Brain microvascular endothelial cell (primary cell): ENCODE measurements around the gene ZFYVE9.
"Not testable (repeated sequence)": the region's sequence is repeated elsewhere in the genome, so short reads cannot be mapped to it uniquely, and the experiment has no call there.

Experiments used
- DNase-seq: peaks from one replicate; pipeline ENCODE4 v3.0.0-alpha.2; 2020
- H3K27ac ChIP-seq: fragments of 250-450 bp; sonication (Bioruptor Pico); 2 replicates; pipeline ENCODE4 v1.5.1; 2020; ENCODE audit warnings: mild to moderate bottlenecking, moderate library complexity
- H3K27me3 ChIP-seq: fragments of 250-450 bp; sonication (Bioruptor Pico); replicated peaks from 2 replicates; pipeline ENCODE4 v1.5.1; 2020; ENCODE audit warnings: mild to moderate bottlenecking
- H3K36me3 ChIP-seq: fragments of 250-450 bp; sonication (Bioruptor Pico); replicated peaks from 2 replicates; pipeline ENCODE4 v1.5.1; 2020; ENCODE audit warnings: mild to moderate bottlenecking
- H3K4me3 ChIP-seq: 2 replicates; pipeline ENCODE4 v1.5.1; 2011; ENCODE audit warnings: low read depth, mild to moderate bottlenecking, control low read depth, low read length, moderate library complexity
- CTCF ChIP-seq: IDR thresholded peaks from 2 replicates; pipeline ENCODE4 v1.5.1; 2011; ENCODE audit warnings: low read depth, mild to moderate bottlenecking, moderate library complexity, low read length, control low read depth, inconsistent platforms; ENCODE audit errors: missing control alignments
- in situ Hi-C: cut with HindIII; loops from 2 replicates; pipeline ENCODE4 v1.10.0; 2017; ENCODE audit warnings: low sequenced_read_pairs, low pct_ligation_motif_present

The ZFYVE9 gene

DNA sequence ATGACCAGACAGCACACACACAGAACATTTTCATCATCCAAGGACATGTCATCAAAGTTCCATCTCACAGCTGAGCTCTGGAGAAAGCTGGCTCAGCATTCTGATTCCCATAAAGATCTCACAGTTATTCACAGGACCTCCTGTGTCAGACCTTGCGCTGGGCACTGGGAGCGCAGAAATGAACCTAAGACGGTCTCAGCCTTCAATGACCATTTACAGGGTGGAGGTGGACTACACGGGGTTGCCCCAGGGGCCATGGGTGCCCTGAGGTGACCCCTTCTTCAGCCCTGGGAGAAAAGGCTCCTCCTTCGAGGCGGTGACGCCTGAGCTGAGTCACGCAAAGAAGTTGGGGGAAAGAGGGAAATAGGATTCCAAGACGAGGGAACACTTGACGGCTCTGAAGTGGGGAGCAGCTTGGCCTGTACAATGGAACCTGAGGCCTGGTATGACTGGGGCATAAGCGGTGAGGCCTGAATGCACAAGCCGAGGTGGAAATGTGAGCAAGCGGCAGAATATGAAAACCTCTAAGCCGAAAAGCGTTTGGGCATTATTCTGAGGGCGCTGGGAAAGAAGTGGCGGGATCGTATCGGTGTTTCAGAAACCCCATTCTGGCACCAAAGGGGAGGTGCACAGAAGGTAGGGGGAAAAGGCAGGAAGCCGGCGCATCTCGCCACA, 223.3 kb downstream of the ZFYVE9 start:
- no peak for TF ChIP-seq CTCF
- peak; percentile 48 for DNase-seq

DNA sequence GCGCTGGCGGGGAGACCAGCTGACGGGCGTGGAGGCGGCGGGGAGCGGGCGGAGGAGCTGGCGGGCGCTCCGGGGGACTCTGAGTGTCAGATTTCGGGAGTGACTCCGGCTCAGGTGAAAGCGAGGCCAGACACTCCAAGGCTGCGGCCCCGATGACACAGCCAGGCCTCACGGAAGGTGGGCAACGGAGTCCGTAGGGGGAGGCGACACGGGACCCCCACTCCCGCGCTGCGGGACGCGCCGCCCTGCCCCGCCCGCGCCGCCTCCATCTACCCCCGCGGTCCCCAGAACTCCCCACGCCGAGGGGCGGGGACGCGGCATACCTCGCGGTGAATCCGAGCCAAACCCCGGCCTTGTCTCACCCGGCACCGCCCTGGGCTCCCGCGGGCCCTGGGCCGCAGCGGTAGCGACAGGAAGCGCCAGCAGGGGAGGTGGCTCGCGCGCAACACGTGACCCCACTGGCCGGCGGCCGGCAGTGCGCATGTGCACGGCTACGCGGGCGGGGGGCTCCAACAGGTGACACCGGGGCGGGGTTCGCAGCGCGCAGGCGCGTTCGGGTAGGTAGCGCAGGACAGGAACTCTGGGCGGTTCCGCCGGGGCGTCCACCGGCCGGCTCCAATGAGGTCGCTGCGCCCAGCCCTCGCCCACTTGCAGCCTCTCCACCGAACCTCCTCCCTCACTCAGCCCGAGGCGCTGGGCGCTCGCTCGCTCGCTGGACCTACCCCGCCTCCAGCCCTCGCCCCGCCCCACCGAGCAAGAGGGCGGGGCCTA, 224.0 kb downstream of the ZFYVE9 start, which contains the start of gene CC2D1B:
Gene CC2D1B (minus strand): TSS at position 460 of the 771 bp plus-strand sequence. CDS start 1,585 bp downstream, outside the sequence.
- peaks cover 20% of the 10 kb centered on the region for H3K36me3 ChIP-seq
- no peak for TF ChIP-seq CTCF
- DNase-seq, result peak; percentile 97
- peak within 1 kb of the TSS; percentile 75 for H3K27ac ChIP-seq
- H3K27me3 ChIP-seq, result no peaks in the 10 kb centered on the region
- in situ Hi-C loops, result no loop called here
- H3K4me3 ChIP-seq, result peak within 1 kb of the TSS; percentile 89

More for the DNA sequence above, 223.3 kb downstream of the ZFYVE9 start:
- Histone ChIP-seq H3K36me3 (peaks cover 27% of the 10 kb centered on the region), H3K27ac (peak overlapping the region; percentile 75), H3K4me3 (peak overlapping the region; percentile 89), H3K27me3 (no peaks in the 10 kb centered on the region)
- in situ Hi-C loops, result no loop called here

DNA sequence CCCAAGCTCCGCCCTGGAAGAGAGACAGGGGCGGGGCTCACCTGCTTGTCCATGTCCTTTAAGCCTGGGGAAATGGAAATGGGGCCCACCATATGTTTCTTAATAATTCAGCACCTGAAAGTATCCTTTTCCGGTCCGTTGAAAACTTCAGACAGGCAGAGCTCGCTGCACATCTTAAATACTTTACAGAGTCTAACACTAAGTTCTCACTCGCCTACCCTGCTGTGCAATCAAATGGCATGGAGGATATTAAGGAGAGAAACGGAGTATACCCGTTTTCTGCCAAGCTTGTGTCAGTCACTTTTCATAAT, 224.6 kb downstream of the ZFYVE9 start:
- peaks cover 14% of the 10 kb centered on the region for H3K36me3 ChIP-seq
- H3K27me3 ChIP-seq, result no peaks in the 10 kb centered on the region
- no peak overlapping the region for H3K27ac ChIP-seq
- peak overlapping the region; percentile 89 for H3K4me3 ChIP-seq
- DNase-seq, result no peak
- TF ChIP-seq CTCF, result no peak
- in situ Hi-C loops, result no loop called here

- in situ Hi-C loops, result no loop called here
- Histone ChIP-seq H3K27ac (no peak overlapping the region), H3K4me3 (no peak overlapping the region), H3K36me3 (peaks cover 6% of the 10 kb centered on the region), H3K27me3 (no peaks in the 10 kb centered on the region)
- no peak for TF ChIP-seq CTCF
- DNase-seq, result no peak
Measured at GRCh38 chr1:52367272-52367671, 225.4 kb downstream of the ZFYVE9 start.

- DNase-seq, result peak; percentile 14
- H3K27me3 ChIP-seq, result no peaks in the 10 kb centered on the region
- TF ChIP-seq CTCF, result peak; percentile 35
- in situ Hi-C loops, result no loop called here
- peak overlapping the region; percentile 47 for H3K4me3 ChIP-seq
- no peak overlapping the region for H3K27ac ChIP-seq
- peaks cover 2% of the 10 kb centered on the region for H3K36me3 ChIP-seq
Measured at GRCh38 chr1:52368383-52369172, 226.7 kb downstream of the ZFYVE9 start.

DNA sequence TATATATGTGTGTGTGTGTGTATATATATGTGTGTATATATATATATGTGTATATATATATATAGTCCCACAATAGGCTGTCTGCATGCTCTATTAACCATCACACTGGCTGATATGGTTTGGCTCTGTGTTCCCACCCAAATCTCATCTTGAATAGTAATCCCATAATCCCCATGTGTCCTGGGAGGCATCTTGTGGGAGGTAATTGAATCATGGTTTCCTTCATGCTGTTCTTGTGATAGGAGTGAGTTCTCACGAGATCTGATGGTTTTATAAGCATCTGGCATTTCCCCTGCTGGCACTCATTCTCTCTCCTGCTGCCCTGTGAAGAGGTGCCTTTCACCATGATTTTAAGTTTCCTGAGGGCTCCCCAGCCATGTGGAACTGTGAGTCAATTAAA, 228.0 kb downstream of the ZFYVE9 start:
- DNase-seq, result not testable (repeated sequence)

More for the DNA sequence above, 228.0 kb downstream of the ZFYVE9 start:
- H3K4me3 ChIP-seq, in situ Hi-C loops, H3K27ac ChIP-seq, H3K27me3 ChIP-seq, H3K36me3 ChIP-seq: not testable (repeated sequence)
